Measurements from ENCODE around the gene BMP8A. TPM values are rescaled to one million over a fixed set of nuclear protein-coding genes. Genes with fewer than 3 reads are reported as not detected.
"Not testable (repeated sequence)": the region's sequence is repeated elsewhere in the genome, so short reads cannot be mapped to it uniquely, and the experiment has no call there.

Gene BMP8A, protein sequence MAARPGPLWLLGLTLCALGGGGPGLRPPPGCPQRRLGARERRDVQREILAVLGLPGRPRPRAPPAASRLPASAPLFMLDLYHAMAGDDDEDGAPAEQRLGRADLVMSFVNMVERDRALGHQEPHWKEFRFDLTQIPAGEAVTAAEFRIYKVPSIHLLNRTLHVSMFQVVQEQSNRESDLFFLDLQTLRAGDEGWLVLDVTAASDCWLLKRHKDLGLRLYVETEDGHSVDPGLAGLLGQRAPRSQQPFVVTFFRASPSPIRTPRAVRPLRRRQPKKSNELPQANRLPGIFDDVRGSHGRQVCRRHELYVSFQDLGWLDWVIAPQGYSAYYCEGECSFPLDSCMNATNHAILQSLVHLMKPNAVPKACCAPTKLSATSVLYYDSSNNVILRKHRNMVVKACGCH
- total RNA-seq (2014; rRNA removed; shearing (Covaris generic)): not detected in 2 replicates

DNA sequence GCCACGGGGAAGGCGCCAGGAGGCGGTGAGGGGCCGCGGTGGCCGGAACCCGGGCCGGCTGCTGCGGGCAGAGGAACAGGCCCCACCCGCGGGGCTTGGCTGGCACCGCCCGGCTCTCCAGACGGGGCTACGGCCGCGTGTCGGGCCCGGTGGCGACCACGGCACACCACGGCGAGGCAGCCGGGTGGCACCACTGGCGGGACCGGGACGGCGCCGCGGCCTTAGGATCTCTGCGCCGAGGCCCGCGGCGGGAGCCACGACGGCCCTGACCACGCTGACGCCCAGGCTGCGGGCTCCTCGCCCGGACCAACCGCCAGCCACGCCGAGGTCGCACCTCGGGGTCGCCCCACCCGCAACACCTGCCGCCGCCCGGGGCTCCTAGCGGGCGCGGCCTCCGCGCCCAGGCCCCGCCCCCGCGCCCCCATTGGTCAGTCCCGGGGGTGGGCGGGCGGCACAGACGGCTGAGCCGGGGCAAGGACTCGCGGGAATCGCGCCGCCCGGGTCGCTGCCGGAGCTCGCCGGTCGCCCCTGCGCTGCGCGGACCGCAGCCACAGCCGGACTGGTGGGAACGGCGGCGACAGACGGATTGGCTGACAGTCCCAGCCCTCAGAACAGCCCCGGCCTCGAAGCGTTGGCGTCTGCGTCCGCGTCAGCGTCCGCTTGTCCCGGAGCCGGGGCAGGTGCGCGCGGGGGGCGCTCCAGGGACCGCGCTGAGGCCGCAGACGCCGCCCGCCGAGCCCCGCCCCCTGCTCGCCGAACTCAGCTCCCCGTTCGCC lies at the start of gene BMP8A:
TSS of gene BMP8A (plus strand) at position 491 of the 776 bp plus-strand sequence. CDS start 356 bp downstream, outside the sequence.
- no peak for DNase-seq (ENCODE audit: low read depth)

DNA sequence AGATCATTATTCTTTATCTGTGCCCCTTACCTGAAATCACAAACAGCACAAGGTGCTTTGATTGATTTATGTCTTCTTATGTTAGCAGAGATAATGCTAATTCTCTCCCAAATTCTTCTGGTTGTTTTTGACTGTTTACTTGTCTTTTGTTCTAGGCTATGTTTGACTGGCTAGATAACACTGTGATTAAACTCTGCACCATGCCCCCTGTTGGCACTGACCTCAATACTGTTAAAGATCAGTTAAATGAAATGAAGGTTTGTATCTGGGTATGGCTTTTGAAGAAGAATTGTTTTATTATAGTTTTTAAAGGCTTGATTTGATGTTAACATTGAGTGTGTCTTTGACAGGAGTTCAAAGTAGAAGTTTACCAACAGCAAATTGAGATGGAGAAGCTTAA lies 49.6 kb upstream of the BMP8A start:
- DNase-seq (ENCODE audit: low read depth): no peak

DNA sequence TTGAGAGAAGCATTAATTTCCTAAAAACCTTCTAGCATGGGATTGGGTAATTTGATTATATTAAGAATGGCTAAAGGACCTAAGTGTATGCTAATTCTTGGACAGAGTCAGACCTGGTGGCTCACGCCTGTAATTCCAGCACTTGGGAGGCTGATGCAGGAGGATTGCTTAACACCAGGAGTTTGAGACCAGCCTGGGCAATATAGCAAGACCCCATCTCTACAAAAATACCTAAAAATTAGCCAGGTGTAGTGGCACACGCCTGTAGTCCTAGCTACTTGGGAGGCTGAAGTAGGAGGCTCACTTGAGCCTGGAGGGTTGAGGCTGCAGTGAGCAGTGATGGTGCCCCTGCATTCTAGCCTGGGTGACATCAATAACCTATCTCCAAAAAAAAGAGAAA lies 45.9 kb upstream of the BMP8A start:
- no peak for DNase-seq (ENCODE audit: low read depth)

DNA sequence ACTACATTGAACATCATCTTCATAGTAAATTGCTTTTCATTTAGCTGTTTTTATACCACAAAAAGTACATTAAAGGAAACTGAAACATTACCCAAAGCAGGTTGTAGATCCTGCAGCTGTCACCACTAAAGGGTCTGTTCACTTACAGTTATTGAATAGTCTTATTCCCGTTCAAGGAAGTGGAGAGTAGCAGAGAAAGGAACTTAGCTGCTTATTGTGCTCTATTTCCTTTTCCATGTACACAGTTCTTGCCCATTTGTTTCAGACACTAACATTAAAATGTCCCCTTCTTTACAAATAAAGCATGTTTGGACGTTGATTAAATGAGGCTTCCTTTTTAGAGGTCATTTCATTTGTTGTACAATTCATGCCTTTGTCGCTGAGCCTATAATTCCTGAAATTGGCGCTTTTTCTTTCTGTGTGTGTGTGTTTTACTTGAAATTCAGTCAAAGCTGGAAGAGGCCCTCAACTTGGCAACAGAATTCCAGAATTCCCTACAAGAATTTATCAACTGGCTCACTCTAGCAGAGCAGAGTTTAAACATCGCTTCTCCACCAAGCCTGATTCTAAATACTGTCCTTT lies 44.4 kb upstream of the BMP8A start:
- no peak for DNase-seq (ENCODE audit: low read depth)

DNA sequence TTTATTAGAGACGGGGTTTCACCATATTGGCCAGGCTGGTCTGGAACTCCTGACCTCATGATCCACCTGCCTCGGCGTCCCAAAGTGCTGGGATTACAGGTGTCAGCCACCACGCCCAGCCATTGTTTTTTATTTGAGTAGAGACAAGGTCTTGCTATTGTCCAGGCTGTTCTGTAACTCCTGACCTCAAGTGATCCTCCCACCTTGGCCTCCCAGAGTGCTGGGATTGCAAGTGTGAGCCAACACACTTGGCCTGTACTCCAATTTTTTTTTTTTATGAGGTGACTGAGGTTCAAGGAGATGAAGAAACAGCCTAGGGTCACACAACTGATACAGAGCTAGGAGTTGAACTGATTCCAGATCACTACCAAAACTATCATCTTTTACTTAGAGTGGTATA lies 41.4 kb upstream of the BMP8A start:
- DNase-seq (ENCODE audit: low read depth): peak; percentile 23

DNA sequence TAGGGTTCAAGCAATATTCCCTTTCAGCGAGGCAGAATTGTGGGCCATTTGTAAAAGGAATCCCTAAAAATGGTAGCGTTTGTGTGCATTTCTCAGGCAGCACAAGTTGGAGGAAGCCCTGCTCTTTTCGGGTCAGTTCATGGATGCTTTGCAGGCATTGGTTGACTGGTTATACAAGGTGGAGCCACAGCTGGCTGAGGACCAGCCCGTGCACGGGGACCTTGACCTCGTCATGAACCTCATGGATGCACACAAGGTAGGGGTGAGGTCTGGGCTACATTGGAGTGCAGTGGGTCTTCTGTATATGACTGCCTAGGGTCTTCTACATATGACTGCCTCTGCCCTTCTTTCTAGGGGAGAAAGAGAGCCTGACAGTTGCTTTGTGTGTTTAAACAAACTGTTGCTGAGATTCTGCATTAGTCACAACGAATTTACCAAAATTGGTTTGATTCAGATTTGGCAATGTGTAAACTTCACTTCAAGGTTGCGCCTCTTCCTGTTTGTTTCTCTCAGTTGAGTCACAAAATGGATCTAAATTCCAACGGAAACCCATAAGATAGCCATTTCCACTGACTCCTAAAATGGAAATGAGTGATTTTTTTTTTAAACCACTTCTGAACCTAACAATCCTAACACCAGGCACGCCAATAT lies 40.4 kb upstream of the BMP8A start:
- DNase-seq (ENCODE audit: low read depth): peak; percentile 76

DNA sequence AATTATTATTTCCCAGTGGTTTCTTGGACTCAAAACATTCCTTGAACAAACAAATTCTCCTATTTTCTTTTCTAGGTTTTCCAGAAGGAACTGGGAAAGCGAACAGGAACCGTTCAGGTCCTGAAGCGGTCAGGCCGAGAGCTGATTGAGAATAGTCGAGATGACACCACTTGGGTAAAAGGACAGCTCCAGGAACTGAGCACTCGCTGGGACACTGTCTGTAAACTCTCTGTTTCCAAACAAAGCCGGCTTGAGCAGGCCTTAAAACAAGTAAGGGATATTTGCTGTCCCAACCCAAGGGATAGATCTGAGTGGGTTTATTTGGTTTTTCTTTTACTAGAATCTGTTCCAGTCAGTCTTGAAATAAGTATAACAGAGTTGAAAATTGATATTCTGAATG lies 39.4 kb upstream of the BMP8A start:
- no peak for DNase-seq (ENCODE audit: low read depth)

DNA sequence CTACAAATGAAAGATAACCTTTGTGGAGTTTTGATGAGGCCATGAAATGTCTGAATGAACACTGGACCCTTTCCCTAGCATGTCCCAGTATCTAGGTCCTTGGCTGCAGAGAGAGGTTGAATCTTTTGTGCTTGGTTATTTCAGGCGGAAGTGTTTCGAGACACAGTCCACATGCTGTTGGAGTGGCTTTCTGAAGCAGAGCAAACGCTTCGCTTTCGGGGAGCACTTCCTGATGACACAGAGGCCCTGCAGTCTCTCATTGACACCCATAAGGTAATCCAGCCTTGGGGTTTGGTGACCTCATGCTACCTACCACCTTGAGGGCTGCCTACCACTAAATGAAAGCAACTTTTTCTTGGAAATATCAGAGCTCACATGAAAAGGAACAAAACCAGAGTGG lies 38.9 kb upstream of the BMP8A start:
- DNase-seq (ENCODE audit: low read depth): no peak

DNA sequence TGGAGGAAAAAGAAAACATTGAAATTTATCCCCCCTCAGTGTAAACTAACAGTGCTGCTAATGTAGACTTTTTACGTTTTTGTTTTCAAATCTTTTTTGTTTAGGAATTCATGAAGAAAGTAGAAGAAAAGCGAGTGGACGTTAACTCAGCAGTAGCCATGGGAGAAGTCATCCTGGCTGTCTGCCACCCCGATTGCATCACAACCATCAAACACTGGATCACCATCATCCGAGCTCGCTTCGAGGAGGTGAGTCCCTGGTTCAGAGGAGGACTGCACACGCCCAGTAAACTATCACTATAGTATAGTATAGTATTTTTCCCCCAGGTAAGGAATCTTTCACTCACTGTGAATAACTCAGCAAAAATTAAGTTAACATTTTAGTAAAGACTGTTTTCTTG lies 37.8 kb upstream of the BMP8A start:
- no peak for DNase-seq (ENCODE audit: low read depth)

DNA sequence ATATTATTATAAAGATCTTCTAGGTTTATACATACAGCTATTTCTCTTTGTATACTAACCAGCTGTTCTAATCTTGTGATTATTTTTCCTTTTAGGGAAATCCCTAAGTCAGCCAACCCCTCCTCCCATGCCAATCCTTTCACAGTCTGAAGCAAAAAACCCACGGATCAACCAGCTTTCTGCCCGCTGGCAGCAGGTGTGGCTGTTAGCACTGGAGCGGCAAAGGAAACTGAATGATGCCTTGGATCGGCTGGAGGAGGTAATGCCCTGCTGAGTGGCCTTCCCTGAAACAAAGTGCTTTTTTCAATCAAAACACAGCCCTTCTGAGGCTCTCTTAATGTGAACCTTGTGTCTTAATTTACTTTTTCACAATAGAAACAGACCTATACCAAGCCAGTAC lies 32.4 kb upstream of the BMP8A start:
- DNase-seq (ENCODE audit: low read depth): no peak

DNA sequence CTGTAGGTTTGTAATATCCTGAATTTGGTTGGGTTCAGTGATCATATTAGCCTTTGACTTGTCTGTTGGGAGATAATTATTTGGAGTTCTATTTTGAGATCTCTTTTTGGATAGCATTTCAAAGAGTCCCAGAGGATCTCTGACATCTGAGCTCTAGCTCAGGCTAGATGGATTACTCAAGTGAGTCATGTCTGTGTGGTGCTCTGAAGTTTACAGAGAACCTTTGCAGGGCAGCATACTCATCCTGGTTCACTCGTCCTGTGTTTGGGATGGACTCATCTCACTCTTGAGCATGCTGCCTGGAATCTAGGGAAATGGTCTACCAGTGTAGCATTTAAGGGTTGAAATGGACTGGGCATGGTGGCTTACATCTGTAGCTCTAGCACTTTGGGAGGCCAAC lies 29.4 kb upstream of the BMP8A start:
- peak; percentile 22 for DNase-seq (ENCODE audit: low read depth)

DNA sequence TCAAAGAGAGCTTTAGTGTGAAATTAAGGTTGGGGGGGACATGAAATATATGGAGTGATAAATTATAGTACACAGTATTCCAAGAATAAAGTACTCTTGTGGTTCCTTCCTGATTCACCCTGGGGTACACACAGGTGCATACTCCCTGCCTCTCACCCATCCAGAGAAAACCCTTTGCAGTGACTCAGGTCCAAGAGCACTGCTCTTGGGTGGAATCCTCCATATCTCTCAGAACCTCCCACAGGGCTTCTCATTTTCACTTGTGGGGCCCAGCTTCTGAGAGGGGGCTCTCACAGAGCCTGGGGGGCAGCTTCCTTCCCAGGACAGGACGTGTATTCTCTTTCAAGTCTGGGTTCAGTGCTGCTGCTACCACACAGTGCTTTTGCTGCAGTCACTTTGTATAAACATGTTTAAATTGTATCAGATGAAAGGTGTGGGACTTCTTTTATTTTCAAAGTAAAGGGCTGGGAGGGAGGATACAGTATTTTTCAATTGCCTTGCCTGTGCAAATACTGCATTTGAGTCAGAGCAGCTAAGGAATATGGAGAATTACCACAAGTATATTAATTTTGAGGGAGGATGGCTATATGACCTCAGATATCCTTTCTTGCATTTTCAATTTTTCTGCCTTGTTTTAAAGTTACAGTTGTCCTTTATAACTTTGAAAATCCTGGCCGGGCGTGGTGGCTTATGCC lies 24.9 kb upstream of the BMP8A start:
- no peak for DNase-seq (ENCODE audit: low read depth)

DNA sequence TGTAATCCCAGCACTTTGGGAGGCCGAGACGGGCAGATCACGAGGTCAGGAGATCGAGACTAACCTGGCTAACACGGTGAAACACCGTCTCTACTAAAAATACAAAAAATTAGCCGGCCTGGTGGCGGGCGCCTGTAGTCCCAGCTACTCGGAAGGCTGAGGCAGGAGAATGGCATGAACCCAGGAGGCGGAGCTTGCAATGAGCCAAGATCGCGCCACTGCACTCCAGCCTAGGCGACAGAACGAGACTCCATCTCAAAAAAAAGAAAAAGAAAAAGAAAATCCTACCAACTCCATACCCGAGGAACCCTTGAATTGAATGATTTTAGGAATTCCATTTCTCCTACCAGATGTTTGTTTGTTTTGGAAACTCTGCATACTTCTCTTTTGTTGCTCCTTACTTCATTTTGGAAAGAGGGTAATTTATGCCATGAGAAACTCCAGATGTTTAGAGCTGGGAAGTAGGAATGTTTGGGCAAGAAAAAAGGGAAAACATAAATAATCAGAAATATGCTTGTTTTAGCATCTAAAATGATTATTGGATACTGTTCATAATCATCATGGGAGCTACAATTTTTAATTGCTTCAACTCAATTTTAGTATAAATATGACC lies 24.2 kb upstream of the BMP8A start:
- DNase-seq (ENCODE audit: low read depth): not testable (repeated sequence)

DNA sequence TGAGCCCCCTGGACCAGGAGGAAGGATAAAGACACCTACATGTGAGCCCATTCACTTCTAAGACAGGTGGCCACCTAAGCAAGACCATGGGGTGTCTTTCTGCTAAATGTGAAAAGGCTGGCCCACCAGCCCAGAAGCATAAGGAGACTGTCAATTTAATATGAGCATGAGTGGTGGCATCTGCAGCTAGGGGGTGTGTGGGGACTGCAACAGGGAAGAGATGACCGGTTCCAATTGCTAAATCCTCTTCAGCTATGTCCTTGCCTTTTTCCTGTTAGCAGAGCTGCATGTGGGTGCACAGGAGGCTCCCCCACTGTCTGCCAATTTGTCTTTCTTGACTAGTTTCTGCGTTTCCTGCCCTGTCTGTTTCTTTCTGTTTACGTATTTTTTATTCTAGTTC lies 22.3 kb upstream of the BMP8A start:
- no peak for DNase-seq (ENCODE audit: low read depth)

DNA sequence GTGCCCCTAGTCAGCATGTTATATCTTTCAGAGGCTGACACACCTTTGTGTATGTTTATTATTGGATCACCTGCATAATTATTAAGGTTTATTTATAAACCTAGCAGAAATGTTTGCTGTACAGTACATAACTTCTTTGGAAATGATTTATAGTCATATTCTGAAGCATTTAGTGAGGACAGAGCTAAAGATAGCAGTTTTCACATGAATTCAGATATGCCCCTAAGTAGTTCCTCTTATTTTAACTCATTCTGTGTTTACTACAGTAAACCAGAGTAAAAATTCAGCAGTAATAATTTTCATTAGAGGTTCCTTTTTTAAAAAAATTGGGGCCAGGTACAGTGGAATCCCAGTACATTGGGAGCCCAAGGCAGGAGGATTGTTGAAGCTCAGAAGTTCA lies 21.4 kb upstream of the BMP8A start:
- no peak for DNase-seq (ENCODE audit: low read depth)

DNA sequence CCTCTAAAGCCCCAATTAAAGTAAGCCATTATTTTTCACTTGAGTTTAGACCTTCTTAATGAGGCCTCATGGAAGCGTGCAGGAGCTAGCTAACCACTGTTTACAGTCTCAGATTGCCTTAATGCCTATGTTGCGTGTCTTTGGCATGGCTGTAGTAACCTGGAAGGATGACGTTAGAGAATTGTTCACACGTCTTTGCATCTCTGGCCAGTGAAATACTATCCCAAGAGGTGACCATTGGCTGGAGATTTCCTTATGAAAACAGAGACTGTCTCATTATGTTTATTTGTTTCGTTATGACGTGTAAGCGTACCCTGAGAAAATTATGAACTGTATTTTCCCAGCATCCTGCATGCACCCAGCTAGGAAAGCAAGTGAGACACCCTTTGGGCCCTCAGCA lies 18.6 kb upstream of the BMP8A start:
- DNase-seq (ENCODE audit: low read depth): no peak

DNA sequence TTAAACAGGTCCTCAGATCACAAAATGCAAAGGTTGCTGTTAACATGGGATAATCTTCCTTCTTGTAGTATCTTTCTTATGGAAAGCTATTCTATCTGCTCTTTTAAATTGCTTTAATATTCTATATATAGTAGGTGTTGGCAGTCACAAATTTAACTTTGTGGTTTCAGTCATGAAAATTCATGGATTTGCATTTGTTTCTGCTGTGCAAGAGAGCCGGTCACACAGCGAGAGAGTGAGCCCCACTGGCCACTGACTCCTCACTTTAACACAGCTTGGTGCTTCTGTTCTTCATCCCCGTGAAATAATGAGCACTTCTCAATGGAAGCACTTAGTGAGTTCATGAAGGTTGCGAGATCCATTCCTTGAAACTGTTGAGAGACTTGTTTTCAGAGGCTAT lies 18.1 kb upstream of the BMP8A start:
- no peak for DNase-seq (ENCODE audit: low read depth)

DNA sequence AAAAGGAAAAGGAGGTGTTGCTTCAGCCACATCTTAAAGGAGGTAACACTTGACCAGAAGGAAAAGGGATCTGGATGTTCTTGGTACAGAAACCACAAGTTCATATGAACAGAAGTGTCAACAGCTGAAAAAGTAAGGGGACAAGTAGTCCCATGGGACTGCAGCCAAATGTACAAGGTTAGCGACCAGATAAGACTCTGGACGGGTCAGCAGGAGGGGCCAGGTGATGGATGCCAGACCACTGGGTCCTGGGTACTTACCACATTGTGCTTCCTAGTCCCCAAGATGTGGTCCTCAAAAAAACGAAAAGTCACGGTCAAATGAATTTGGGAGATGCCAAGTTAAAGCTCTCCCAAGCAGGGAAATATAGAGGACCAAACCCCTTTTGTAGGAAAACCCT lies 16.6 kb upstream of the BMP8A start:
- no peak for DNase-seq (ENCODE audit: low read depth)

DNA sequence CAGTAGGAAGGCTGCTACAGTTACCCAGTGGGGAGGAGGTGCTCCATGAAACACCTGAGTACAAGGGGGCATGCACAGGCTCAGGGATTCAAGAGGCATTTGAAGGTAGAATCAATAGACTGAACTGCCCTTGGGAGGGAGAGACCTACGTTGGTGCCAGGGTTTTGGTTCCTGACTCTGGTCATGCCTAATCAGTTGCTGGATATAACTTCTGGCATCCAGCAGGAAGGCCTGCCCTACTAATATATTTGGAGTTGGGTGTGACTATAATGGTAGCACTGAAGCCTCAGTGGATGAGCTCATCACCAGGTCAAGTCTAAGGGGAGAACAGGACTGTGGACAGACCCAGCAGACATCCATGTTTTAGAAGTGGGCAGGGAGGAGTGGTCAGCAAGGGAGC lies 15.9 kb upstream of the BMP8A start:
- not testable (repeated sequence) for DNase-seq (ENCODE audit: low read depth)

DNA sequence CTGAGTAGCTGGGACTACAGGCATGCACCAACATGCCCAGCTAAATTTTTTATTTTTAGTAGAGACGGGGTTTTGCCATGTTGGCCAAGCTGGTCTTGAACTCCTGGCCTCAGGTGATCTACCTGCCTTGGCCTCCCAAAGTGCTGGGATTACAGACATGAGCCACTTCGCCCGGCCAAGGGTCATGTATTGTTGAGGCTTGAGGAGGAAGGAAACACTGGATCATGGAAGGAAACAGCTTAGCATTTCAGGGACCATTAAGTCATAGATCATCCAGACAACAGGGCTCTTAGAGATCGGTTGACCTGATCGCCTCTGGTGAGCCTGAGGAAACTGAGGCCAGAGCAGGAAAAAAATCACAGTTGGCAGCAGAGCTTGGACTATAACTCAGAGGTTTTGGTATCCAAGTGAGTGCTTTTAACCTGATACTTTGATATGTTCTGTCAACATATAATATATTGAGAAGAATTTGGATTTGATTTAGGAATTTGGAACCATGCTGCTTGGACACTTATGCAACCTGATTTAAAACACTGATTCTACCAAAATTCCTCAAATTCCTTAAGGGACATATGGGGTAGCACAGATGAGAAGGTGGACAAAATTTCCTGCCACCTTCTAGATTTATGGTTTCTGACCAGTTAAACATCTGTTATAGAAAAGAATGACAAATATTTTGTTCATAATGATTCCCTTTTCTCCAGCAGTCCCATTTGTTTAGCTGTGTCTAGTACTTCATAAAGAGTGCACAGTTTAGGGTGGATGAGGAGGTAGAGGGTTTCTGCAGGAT lies 13.1 kb upstream of the BMP8A start:
- no peak for DNase-seq (ENCODE audit: low read depth)

Measured in M059J (cell line).